H54 (cell line): ENCODE results near the gene AUTS2.
A peak's percentile ranks its signal among the peaks of the same experiment; 100 is the strongest.

Source experiments
- DNase-seq: peaks from one replicate; pipeline ENCODE4 v3.0.0; 2011; ENCODE audit warnings: low spot score, mixed read lengths; ENCODE audit not compliant: insufficient read length
- FAIRE-seq: peaks from 3 replicates; lab custom pipeline; 2011; peaks lifted over from hg19 to GRCh38; lab: Jason Lieb, UNC
- POLR2A ChIP-seq: IDR thresholded peaks from 2 replicates; pipeline ENCODE4 v1.6.1; 2011; ENCODE audit warnings: low read depth, mild to moderate bottlenecking, low read length

The AUTS2 gene

GRCh38 chr7:69706070-69706469, 107.8 kb downstream of the AUTS2 start:
- no peak for TF ChIP-seq POLR2A
- FAIRE-seq (no peak), DNase-seq (no peak)

GRCh38 chr7:69708857-69709256, 110.6 kb downstream of the AUTS2 start:
- no peak for TF ChIP-seq POLR2A
- FAIRE-seq (peak; percentile 30), DNase-seq (peak; percentile 4)

- no peak for FAIRE-seq
- DNase-seq: no peak
- TF ChIP-seq POLR2A: no peak
These were observed 112.6 kb downstream of the AUTS2 start for GRCh38 chr7:69710768-69711438.

- FAIRE-seq: no peak
- TF ChIP-seq POLR2A: no peak
These were observed 116.8 kb downstream of the AUTS2 start for GRCh38 chr7:69714886-69715576.

GRCh38 chr7:69717221-69717620, 118.9 kb downstream of the AUTS2 start:
- DNase-seq (no peak), FAIRE-seq (no peak)
- no peak for TF ChIP-seq POLR2A

More at GRCh38 chr7:69714886-69715576, 116.8 kb downstream of the AUTS2 start:
- no peak for DNase-seq

- TF ChIP-seq POLR2A: no peak
- peak; percentile 30 for FAIRE-seq
- DNase-seq: no peak
These were observed 121.4 kb downstream of the AUTS2 start for GRCh38 chr7:69719717-69720116.

- FAIRE-seq: no peak
- no peak for TF ChIP-seq POLR2A
- no peak for DNase-seq
These were observed 124.6 kb downstream of the AUTS2 start for GRCh38 chr7:69722843-69723242.

GRCh38 chr7:69723663-69724062, 125.4 kb downstream of the AUTS2 start:
- TF ChIP-seq POLR2A: no peak
- DNase-seq (no peak), FAIRE-seq (peak; percentile 45)

GRCh38 chr7:69728304-69728703, 130.0 kb downstream of the AUTS2 start:
- FAIRE-seq: no peak
- DNase-seq: no peak
- TF ChIP-seq POLR2A: no peak

- FAIRE-seq (peak; percentile 84), DNase-seq (no peak)
- no peak for TF ChIP-seq POLR2A
These were observed 133.9 kb downstream of the AUTS2 start for GRCh38 chr7:69732203-69732602.

GRCh38 chr7:69735582-69735981, 137.3 kb downstream of the AUTS2 start:
- FAIRE-seq: no peak
- TF ChIP-seq POLR2A: no peak
- no peak for DNase-seq

- DNase-seq: no peak
These were observed 138.0 kb downstream of the AUTS2 start for GRCh38 chr7:69736126-69736810.

GRCh38 chr7:69738396-69738951, 140.2 kb downstream of the AUTS2 start:
- no peak for DNase-seq
- no peak for FAIRE-seq
- TF ChIP-seq POLR2A: no peak

More at GRCh38 chr7:69736126-69736810, 138.0 kb downstream of the AUTS2 start:
- no peak for FAIRE-seq
- no peak for TF ChIP-seq POLR2A

GRCh38 chr7:69739190-69739589, 140.9 kb downstream of the AUTS2 start:
- TF ChIP-seq POLR2A: no peak
- FAIRE-seq: no peak

More at GRCh38 chr7:69739190-69739589, 140.9 kb downstream of the AUTS2 start:
- DNase-seq: no peak
